MG63 (cell line): ENCODE measurements around the gene RSRC1. TPM values are rescaled to one million over a fixed set of nuclear protein-coding genes. Genes with fewer than 3 reads are reported as not detected.
"Not testable (repeated sequence)": the region's sequence is repeated elsewhere in the genome, so short reads cannot be mapped to it uniquely, and the experiment has no call there.

ENCODE experiments used
- DNase-seq: peaks from one replicate; pipeline ENCODE4 v3.0.0-alpha.2; 2020
- H3K27me3 ChIP-seq: fragments of 250-450 bp; sonication (Bioruptor Pico); 2 replicates; pipeline ENCODE4 v1.5.1; 2020; ENCODE audit warnings: mild to moderate bottlenecking, moderate library complexity
- H3K36me3 ChIP-seq: fragments of 250-450 bp; sonication (Bioruptor Pico); 2 replicates; pipeline ENCODE4 v1.5.1; 2020; ENCODE audit warnings: mild to moderate bottlenecking, moderate library complexity
- H3K4me3 ChIP-seq: fragments of 250-450 bp; sonication (Bioruptor Pico); 2 replicates; pipeline ENCODE4 v1.5.1; 2020; ENCODE audit warnings: mild to moderate bottlenecking, moderate library complexity
- H3K9me3 ChIP-seq: fragments of 250-450 bp; sonication (Bioruptor Pico); 2 replicates; pipeline ENCODE4 v1.5.1; 2020; ENCODE audit warnings: mild to moderate bottlenecking, moderate library complexity
- total RNA-seq: library from RNA; depleted of rRNA; stranded (reverse); fragments of >200 nt; shearing (Covaris generic); gene quantifications from 2 replicates; pipeline ENCODE4 v1.2.3, GENCODE V29; 2014; ENCODE audit warnings: low replicate concordance; rRNA removed

The RSRC1 gene
- total RNA-seq: 20.8 and 42.6 TPM in 2 replicates

- peaks cover 7% of the 10 kb centered on the region for H3K9me3 ChIP-seq
- H3K27me3 ChIP-seq: no peaks in the 10 kb centered on the region
- DNase-seq: peak; percentile 94
- peaks cover 7% of the 10 kb centered on the region for H3K36me3 ChIP-seq
- H3K4me3 ChIP-seq: peak within 1 kb of the TSS; percentile 88
Measured at GRCh38 chr3:158109804-158110657, at the start of gene RSRC1. Gene RSRC1 (plus strand): TSS chr3:158110089. CDS start chr3:158122105, 12,016 bp downstream.

DNA sequence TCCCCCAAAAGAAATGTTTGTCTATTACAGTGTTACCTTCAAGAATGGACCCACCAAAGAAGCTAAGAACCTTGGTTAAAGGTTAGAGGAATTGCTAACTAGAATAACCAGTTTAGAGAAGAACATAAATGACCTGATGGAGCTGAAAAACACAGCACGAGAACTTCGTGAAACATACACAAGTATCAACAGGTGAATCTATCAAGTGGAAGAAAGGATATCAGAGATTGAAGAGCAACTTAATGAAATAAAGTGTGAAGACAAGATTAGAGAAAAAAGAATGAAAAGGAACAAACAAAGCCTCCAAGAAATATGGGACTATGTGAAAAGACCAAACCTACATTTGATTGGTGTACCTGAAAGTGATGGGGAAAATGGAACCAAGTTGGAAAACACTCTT is 44.3 kb upstream of the RSRC1 start:
- not testable (repeated sequence) for H3K9me3 ChIP-seq, DNase-seq, H3K36me3 ChIP-seq, H3K27me3 ChIP-seq, H3K4me3 ChIP-seq

- H3K36me3 ChIP-seq: no peaks in the 10 kb centered on the region
- H3K9me3 ChIP-seq: no peaks in the 10 kb centered on the region
- H3K4me3 ChIP-seq: no peak overlapping the region
- H3K27me3 ChIP-seq: 0 out of 2 replicates have a peak, but pooled peaks cover 2% of the 10 kb centered on the region
- DNase-seq: no peak
Measured at GRCh38 chr3:158072790-158073189, 37.1 kb upstream of the RSRC1 start.

GRCh38 chr3:158074591-158074990 is 35.3 kb upstream of the RSRC1 start:
- no peaks in the 10 kb centered on the region for H3K9me3 ChIP-seq
- no peak for DNase-seq
- no peaks in the 10 kb centered on the region for H3K36me3 ChIP-seq
- 0 out of 2 replicates have a peak, but pooled peaks cover 2% of the 10 kb centered on the region for H3K27me3 ChIP-seq
- no peak overlapping the region for H3K4me3 ChIP-seq

DNA sequence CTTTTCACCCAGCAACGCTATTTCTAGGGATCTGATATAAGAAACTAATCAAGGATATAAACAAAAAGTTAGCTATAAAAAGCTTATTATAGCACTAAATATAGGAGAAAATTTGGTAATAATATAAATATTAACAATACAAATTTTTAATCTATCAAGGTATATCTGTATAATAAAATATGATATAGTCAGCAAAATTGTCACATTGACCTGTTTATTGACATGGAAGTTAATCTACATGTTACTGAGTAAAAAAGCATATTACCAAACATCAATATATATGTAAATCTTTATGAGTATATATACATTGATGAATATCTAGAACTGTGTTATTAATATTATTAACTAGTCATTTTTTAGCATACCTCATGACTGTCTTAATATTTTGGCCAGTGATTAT is 30.3 kb upstream of the RSRC1 start:
- H3K36me3 ChIP-seq: no peaks in the 10 kb centered on the region
- no peaks in the 10 kb centered on the region for H3K9me3 ChIP-seq
- H3K4me3 ChIP-seq: no peak overlapping the region
- no peak for DNase-seq
- no peaks in the 10 kb centered on the region for H3K27me3 ChIP-seq

DNA sequence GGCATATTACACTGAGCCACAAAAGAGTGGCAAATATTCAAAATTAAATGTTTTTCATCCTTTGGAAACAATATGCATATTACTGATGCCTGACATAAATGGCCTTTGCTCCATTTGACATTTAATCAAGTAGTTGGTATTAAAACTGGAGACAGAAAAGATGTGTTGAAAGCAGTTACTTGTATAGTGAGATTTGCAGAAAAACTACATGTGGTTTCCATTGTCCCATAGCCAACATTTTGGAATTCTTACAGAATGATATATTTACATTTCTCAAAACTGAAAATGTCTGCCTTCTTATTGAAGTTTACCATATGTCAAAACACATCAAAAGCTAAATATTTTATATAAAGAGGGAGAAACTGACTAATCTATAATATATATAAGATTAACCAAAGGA is 25.2 kb upstream of the RSRC1 start:
- no peaks in the 10 kb centered on the region for H3K9me3 ChIP-seq
- H3K27me3 ChIP-seq: no peaks in the 10 kb centered on the region
- H3K4me3 ChIP-seq: no peak overlapping the region
- H3K36me3 ChIP-seq: no peaks in the 10 kb centered on the region
- DNase-seq: no peak

- Histone ChIP-seq H3K4me3 (no peak overlapping the region), H3K36me3 (no peaks in the 10 kb centered on the region), H3K9me3 (no peaks in the 10 kb centered on the region), H3K27me3 (no peaks in the 10 kb centered on the region; the same call in 1 of the 2 replicates)
- DNase-seq: no peak
Measured at GRCh38 chr3:158085358-158085757, 24.5 kb upstream of the RSRC1 start.

- Histone ChIP-seq H3K4me3 (no peak overlapping the region), H3K27me3 (no peaks in the 10 kb centered on the region; the same call in 1 of the 2 replicates), H3K9me3 (no peaks in the 10 kb centered on the region), H3K36me3 (no peaks in the 10 kb centered on the region)
- no peak for DNase-seq
Measured at GRCh38 chr3:158085931-158086330, 24.0 kb upstream of the RSRC1 start.

DNA sequence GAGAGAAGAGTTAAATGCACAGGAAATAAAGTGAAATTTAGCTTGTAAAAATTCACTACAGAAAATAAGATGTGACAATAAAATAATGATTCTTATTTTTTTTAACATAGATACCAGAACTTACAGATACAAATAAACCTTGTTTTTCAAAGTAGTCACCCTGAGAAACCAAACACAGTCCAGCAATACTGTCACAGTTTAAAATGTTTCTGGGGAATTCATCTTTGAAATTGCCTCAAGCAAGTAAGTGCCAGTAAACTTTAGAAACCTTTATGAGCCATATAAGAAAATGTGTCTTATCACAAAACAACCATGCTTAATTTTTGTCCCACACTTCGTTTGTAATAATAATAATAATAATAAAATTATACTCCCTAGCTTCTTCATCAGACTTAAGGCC is 23.5 kb upstream of the RSRC1 start:
- Histone ChIP-seq H3K9me3 (no peaks in the 10 kb centered on the region), H3K36me3 (no peaks in the 10 kb centered on the region), H3K27me3 (no peaks in the 10 kb centered on the region; the same call in 1 of the 2 replicates), H3K4me3 (no peak overlapping the region)
- DNase-seq: no peak

- no peak overlapping the region for H3K4me3 ChIP-seq
- H3K27me3 ChIP-seq: no peaks in the 10 kb centered on the region; the same call in 1 of the 2 replicates
- H3K36me3 ChIP-seq: no peaks in the 10 kb centered on the region
- no peaks in the 10 kb centered on the region for H3K9me3 ChIP-seq
- no peak for DNase-seq
Measured at GRCh38 chr3:158086776-158087175, 23.1 kb upstream of the RSRC1 start.

GRCh38 chr3:158091531-158091930 is 18.4 kb upstream of the RSRC1 start:
- no peak for DNase-seq
- H3K27me3 ChIP-seq: no peaks in the 10 kb centered on the region; the same call in 1 of the 2 replicates
- H3K4me3 ChIP-seq: no peak overlapping the region
- H3K36me3 ChIP-seq: no peaks in the 10 kb centered on the region
- H3K9me3 ChIP-seq: no peaks in the 10 kb centered on the region

GRCh38 chr3:158093526-158093925 is 16.4 kb upstream of the RSRC1 start:
- no peak for DNase-seq
- H3K27me3 ChIP-seq: no peaks in the 10 kb centered on the region; the same call in 1 of the 2 replicates
- H3K36me3 ChIP-seq: peaks cover 14% of the 10 kb centered on the region
- H3K4me3 ChIP-seq: no peak overlapping the region
- no peaks in the 10 kb centered on the region for H3K9me3 ChIP-seq

- Histone ChIP-seq H3K4me3 (no peak overlapping the region), H3K27me3 (no peaks in the 10 kb centered on the region; the same call in 1 of the 2 replicates), H3K9me3 (no peaks in the 10 kb centered on the region), H3K36me3 (peaks cover 22% of the 10 kb centered on the region)
- no peak for DNase-seq
Measured at GRCh38 chr3:158094235-158095110, 15.4 kb upstream of the RSRC1 start.

- Histone ChIP-seq H3K9me3 (no peaks in the 10 kb centered on the region), H3K36me3 (peaks cover 29% of the 10 kb centered on the region), H3K27me3 (no peaks in the 10 kb centered on the region; the same call in 1 of the 2 replicates), H3K4me3 (no peak overlapping the region)
- no peak for DNase-seq
Measured at GRCh38 chr3:158095111-158095813, 14.6 kb upstream of the RSRC1 start.

DNA sequence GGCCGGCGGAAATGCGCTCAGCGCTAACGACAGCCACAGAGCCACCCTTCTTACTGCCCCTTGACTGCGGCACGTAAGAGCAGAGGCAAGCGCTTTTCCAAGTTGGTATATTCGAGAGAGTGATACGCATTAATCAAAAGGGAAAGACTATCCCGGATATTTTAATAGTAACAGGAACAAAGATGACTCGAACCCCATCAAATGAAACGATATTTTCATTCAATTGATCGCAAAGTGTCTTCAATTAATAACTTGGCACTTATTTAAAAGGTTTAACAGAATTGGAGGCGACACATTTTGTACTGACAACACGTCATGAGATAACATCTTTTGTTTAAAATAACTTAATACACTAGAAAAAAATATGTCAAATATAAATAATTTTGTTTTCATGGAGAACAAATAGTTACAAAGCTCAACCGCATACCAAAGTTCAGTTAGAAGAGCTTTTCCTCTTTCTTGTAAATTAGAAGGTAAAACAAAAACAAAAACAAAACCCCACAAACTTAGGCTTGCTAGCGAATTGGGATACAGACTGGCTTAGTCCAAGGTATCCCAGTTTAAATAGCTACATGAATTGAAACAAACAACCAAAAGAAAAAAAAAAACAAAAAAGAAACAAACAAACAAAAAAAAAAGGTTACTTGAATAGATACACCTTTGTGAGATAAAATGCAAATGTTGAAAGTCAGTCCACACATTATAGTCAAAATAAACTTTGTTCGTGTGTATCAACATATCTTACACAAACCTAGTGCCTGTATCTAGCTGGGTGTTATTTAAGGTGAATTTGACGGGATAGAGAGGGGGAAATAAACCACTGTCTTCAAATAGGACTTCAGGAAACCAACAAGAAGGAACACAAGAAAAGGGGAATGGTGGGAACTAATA is 13.8 kb upstream of the RSRC1 start:
- no peak for DNase-seq
- peaks cover 29% of the 10 kb centered on the region for H3K36me3 ChIP-seq
- no peaks in the 10 kb centered on the region; the same call in 1 of the 2 replicates for H3K27me3 ChIP-seq
- no peak overlapping the region for H3K4me3 ChIP-seq
- H3K9me3 ChIP-seq: no peaks in the 10 kb centered on the region
